Right lobe of liver (tissue), 4 donors: ENCODE data around the gene COG3.

Source experiments
- POLR2A ChIP-seq: fragments of 450-650 bp; IDR thresholded peaks from one replicate; pipeline ENCODE4 v1.6.1; 2017; ENCODE audit warnings: antibody characterized with exemption, mild to moderate bottlenecking
- TF ChIP-seq, protein P1 (sequence below), 4 donors: fragments of 200-600 bp in 3 of 4; fragments of 450-650 bp in 1 of 4; IDR thresholded peaks; one replicate each; pipeline versions ENCODE4 v1.5.1 to v1.8.0; 2016 to 2022; ENCODE audit warnings: antibody characterized with exemption in 4 of 4, mild to moderate bottlenecking in 2 of 4
- donor health status: DM: no; HTN: no; CAD: no.
- donor health status: DM: no; HTN: no; CAD: no.
- donor health status: DM: no; HTN: yes; CAD: no.

DNA sequence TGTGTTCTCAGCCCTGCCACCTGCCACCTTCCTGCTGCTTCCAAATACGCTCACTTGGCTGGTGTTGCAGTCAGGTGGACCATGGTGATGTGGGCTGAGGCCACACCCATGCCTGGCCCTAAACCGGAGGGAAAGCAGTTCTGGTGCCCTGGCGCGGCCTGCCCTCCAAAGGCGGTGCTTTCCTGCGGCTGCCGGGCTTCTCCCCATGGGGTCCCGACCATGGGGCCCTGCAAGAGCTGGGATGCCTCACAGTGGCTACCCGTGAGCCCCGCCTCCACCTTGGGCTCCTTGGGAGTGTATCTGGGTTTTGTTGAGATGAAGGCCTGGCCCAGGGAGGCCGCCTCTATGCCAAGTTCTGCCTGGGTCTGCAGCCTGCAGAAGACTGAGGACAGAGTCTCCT lies 77.1 kb downstream of the COG3 start:
- TF ChIP-seq, protein P1, sequence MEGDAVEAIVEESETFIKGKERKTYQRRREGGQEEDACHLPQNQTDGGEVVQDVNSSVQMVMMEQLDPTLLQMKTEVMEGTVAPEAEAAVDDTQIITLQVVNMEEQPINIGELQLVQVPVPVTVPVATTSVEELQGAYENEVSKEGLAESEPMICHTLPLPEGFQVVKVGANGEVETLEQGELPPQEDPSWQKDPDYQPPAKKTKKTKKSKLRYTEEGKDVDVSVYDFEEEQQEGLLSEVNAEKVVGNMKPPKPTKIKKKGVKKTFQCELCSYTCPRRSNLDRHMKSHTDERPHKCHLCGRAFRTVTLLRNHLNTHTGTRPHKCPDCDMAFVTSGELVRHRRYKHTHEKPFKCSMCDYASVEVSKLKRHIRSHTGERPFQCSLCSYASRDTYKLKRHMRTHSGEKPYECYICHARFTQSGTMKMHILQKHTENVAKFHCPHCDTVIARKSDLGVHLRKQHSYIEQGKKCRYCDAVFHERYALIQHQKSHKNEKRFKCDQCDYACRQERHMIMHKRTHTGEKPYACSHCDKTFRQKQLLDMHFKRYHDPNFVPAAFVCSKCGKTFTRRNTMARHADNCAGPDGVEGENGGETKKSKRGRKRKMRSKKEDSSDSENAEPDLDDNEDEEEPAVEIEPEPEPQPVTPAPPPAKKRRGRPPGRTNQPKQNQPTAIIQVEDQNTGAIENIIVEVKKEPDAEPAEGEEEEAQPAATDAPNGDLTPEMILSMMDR (IDR thresholded peaks at IDR 0.05) = no peak
- no peak for TF ChIP-seq POLR2A
